Measurements from ENCODE around the gene IFNAR1.

DNA sequence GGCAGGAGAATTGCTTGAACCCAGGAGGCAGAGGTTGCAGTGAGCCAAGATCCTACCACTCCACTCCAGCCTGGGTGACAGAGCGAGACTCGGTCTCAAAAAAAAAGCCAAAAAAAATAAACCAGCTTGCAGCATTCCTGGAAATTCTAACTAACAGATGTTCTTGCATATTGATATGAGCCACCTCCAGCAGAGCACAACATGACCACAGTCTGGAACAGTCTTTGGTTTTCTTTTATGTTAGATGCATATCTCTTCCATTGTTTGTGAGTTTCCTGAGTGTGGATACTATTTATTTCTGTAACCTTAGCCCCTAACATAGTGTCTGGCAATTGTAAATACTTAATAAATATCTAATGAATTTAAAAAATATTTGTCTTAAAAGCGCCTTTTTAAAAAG is 23.9 kb downstream of the IFNAR1 start:
- no peak for TF ChIP-seq TAF1 (IDR thresholded peaks at IDR 0.05; ENCODE audit: low read depth, low read length)
- TF ChIP-seq POLR2A (IDR thresholded peaks at IDR 0.05; ENCODE audit: low read depth, low read length) = no peak
- no peak for TF ChIP-seq POLR2AphosphoS5 (IDR thresholded peaks at IDR 0.05; ENCODE audit: low read depth, low read length)
- TF ChIP-seq POU2F2 (IDR thresholded peaks at IDR 0.05; ENCODE audit: low read depth, low read length) = no peak
- TF ChIP-seq PAX5 (IDR thresholded peaks at IDR 0.05; ENCODE audit: insufficient read depth, low read length, severe bottlenecking) = no peak
